H1 (cell line): ENCODE results near the gene CTSV. TPM values are rescaled to one million over a fixed set of nuclear protein-coding genes. Genes with fewer than 3 reads are reported as not detected.

ENCODE experiments used
- CTCF ChIA-PET: fragments of 300-600 bp; sonication (Branson Sonifier 250); formaldehyde crosslinking; loops from one replicate; lab custom pipeline; 2021; ENCODE audit not compliant: partially characterized antibody; lab: Charles Lee
- POLR2A ChIA-PET: fragments of 300-600 bp; sonication (Branson Sonifier 250); formaldehyde crosslinking; loops from one replicate; lab custom pipeline; 2021; ENCODE audit warnings: inconsistent platforms; ENCODE audit not compliant: partially characterized antibody; lab: Charles Lee
- DNase-seq, 2 experiments: peaks; one replicate each; pipeline versions ENCODE4 v3.0.0 to v3.0.0-alpha.2; 2010 to 2022; ENCODE audit warnings: low spot score in 2 of 2, low read depth in 1 of 2, mixed read lengths in 1 of 2
- FAIRE-seq: peaks from 2 replicates; lab custom pipeline; 2011; peaks lifted over from hg19 to GRCh38; lab: Jason Lieb, UNC
- H2AFZ ChIP-seq: 2 replicates; pipeline ENCODE4 v1.8.1; 2012; ENCODE audit warnings: low read length, inconsistent platforms
- H2AK5ac ChIP-seq: 2 replicates; pipeline ENCODE4 v1.6.1; 2013; ENCODE audit warnings: low read depth, low read length
- H2BK120ac ChIP-seq: replicated peaks from 2 replicates; pipeline ENCODE3; 2013; ENCODE audit warnings: low read depth, low read length, inconsistent platforms
- H2BK12ac ChIP-seq: 2 replicates; pipeline ENCODE4 v1.6.1; 2013; ENCODE audit warnings: low read depth, low read length
- H2BK15ac ChIP-seq: 2 replicates; pipeline ENCODE4 v1.6.1; 2013; ENCODE audit warnings: low read length
- H2BK20ac ChIP-seq: 2 replicates; pipeline ENCODE4 v1.6.1; 2013; ENCODE audit warnings: low read length
- H2BK5ac ChIP-seq: 2 replicates; pipeline ENCODE4 v1.6.1; 2013; ENCODE audit warnings: low read depth, low read length
- H3K14ac ChIP-seq: 2 replicates; pipeline ENCODE4 v1.6.1; 2013; ENCODE audit warnings: inconsistent platforms; ENCODE audit not compliant: insufficient read length
- H3K18ac ChIP-seq: 2 replicates; pipeline ENCODE4 v1.6.1; 2013; ENCODE audit warnings: low read length; ENCODE audit errors: extremely low read depth
- H3K23ac ChIP-seq: 2 replicates; pipeline ENCODE4 v1.6.1; 2013; ENCODE audit warnings: inconsistent platforms; ENCODE audit not compliant: insufficient read length
- H3K23me2 ChIP-seq: 2 replicates; pipeline ENCODE4 v1.6.1; 2013; ENCODE audit warnings: low read depth, low read length
- H3K27ac ChIP-seq: 2 replicates; pipeline ENCODE4 v1.6.1; 2011; ENCODE audit warnings: low read depth, low read length, inconsistent platforms
- H3K27me3 ChIP-seq, 4 experiments: replicated peaks in 1 of 4; 1 replicate in 1 of 4; 2 replicates in 3 of 4; pipeline versions ENCODE4 v1.6.1 to v1.8.1; 2011 to 2013; ENCODE audit warnings: low read length in 3 of 4, mild to moderate bottlenecking in 3 of 4, inconsistent platforms in 2 of 4, mixed read lengths in 2 of 4, moderate library complexity in 1 of 4; ENCODE audit not compliant: control insufficient read depth in 3 of 4, insufficient read depth in 3 of 4; ENCODE audit errors: extremely low read depth in 1 of 4
- H3K36me3 ChIP-seq, 4 experiments: 2 replicates each; pipeline versions ENCODE4 v1.6.1 to v1.8.1; 2011 to 2013; ENCODE audit warnings: mild to moderate bottlenecking in 4 of 4, low read length in 3 of 4, moderate library complexity in 2 of 4, control low read depth in 1 of 4, inconsistent platforms in 1 of 4; ENCODE audit not compliant: insufficient read depth in 4 of 4, control insufficient read depth in 2 of 4
- H3K4ac ChIP-seq: replicated peaks from 2 replicates; pipeline ENCODE3; 2013; ENCODE audit warnings: low read length, low read depth, mixed read lengths, inconsistent platforms; ENCODE audit not compliant: insufficient read length
- H3K4me1 ChIP-seq, 4 experiments: replicated peaks in 1 of 4; 1 replicate in 1 of 4; 2 replicates in 3 of 4; pipeline versions ENCODE4 v1.6.1 to v1.8.1; 2011 to 2013; ENCODE audit warnings: low read length in 3 of 4, inconsistent platforms in 2 of 4, mixed read lengths in 1 of 4; ENCODE audit not compliant: insufficient read depth in 4 of 4, control insufficient read depth in 3 of 4
- H3K4me2 ChIP-seq, 2 experiments: 2 replicates each; pipeline versions ENCODE4 v1.6.1 to v1.8.1; 2011 to 2013; ENCODE audit warnings: low read depth in 2 of 2, low read length in 2 of 2, control low read depth in 1 of 2, inconsistent platforms in 1 of 2, mild to moderate bottlenecking in 1 of 2; ENCODE audit not compliant: insufficient read depth in 1 of 2
- H3K4me3 ChIP-seq, 4 experiments: fragments of 200-600, 300-600 bp in 1 of 4; sonication (generic), shearing (Covaris generic), sonication (Bioruptor Twin) in 1 of 4; 2 replicates each; pipeline versions ENCODE4 v1.5.1 to v1.8.1; 2011 to 2016; ENCODE audit warnings: low read length in 4 of 4, low read depth in 3 of 4, control low read depth in 2 of 4, inconsistent platforms in 2 of 4, mild to moderate bottlenecking in 2 of 4, mixed read lengths in 1 of 4, moderate library complexity in 1 of 4; ENCODE audit not compliant: insufficient read depth in 2 of 4; ENCODE audit errors: extremely low read depth in 1 of 4
- H3K56ac ChIP-seq: replicated peaks from 2 replicates; pipeline ENCODE3; 2013; ENCODE audit warnings: low read depth, mild to moderate bottlenecking, mixed read lengths, low read length, inconsistent platforms; ENCODE audit not compliant: insufficient read length
- H3K79me1 ChIP-seq: 2 replicates; pipeline ENCODE4 v1.6.1; 2013; ENCODE audit warnings: low read depth, low read length, control low read depth
- H3K79me2 ChIP-seq, 2 experiments: 2 replicates each; pipeline versions ENCODE4 v1.6.1 to v1.8.1; 2012 to 2013; ENCODE audit warnings: low read length in 2 of 2, mild to moderate bottlenecking in 2 of 2, inconsistent platforms in 1 of 2; ENCODE audit not compliant: insufficient read depth in 2 of 2, control insufficient read depth in 1 of 2
- H3K9ac ChIP-seq, 4 experiments: replicated peaks in 1 of 4; 1 replicate in 1 of 4; 2 replicates in 3 of 4; pipeline versions ENCODE4 v1.6.1 to v1.8.1; 2011 to 2013; ENCODE audit warnings: low read depth in 3 of 4, low read length in 3 of 4, control low read depth in 2 of 4, mild to moderate bottlenecking in 2 of 4, moderate library complexity in 2 of 4, inconsistent platforms in 1 of 4; ENCODE audit errors: extremely low read depth in 1 of 4
- H3K9me3 ChIP-seq, 2 experiments: 2 replicates each; pipeline versions ENCODE4 v1.6.1 to v1.8.1; 2012 to 2013; ENCODE audit warnings: mild to moderate bottlenecking in 2 of 2, moderate library complexity in 2 of 2, control low read depth in 1 of 2, inconsistent platforms in 1 of 2, low read depth in 1 of 2, low read length in 1 of 2, mixed read lengths in 1 of 2; ENCODE audit not compliant: insufficient read depth in 2 of 2
- H4K20me1 ChIP-seq, 2 experiments: replicated peaks in 1 of 2; 2 replicates each; pipeline versions ENCODE3 to v1.8.1; 2011 to 2013; ENCODE audit warnings: inconsistent platforms in 2 of 2, low read length in 2 of 2, mild to moderate bottlenecking in 1 of 2; ENCODE audit not compliant: insufficient read depth in 2 of 2, control insufficient read depth in 1 of 2
- H4K5ac ChIP-seq: 2 replicates; pipeline ENCODE4 v1.6.1; 2013; ENCODE audit warnings: low read length, low read depth, mixed read lengths, inconsistent platforms; ENCODE audit not compliant: insufficient read length
- H4K8ac ChIP-seq: 2 replicates; pipeline ENCODE4 v1.8.0; 2013; ENCODE audit warnings: mild to moderate bottlenecking, moderate library complexity, low read length, inconsistent platforms; ENCODE audit not compliant: insufficient read depth; ENCODE audit errors: extremely low read depth
- H4K91ac ChIP-seq: replicated peaks from 2 replicates; pipeline ENCODE3; 2013; ENCODE audit warnings: low read length, mixed read lengths, inconsistent platforms; ENCODE audit not compliant: insufficient read length
- CBX8 ChIP-seq: fragments of 300-800, 300-1000 bp; sonication (generic); IDR thresholded peaks from 2 replicates; pipeline ENCODE4 v1.7.1; 2016; ENCODE audit warnings: low read depth, low read length, borderline replicate concordance
- YY1 ChIP-seq: IDR thresholded peaks from 2 replicates; pipeline ENCODE4 v1.6.1; 2011; ENCODE audit warnings: low read depth, mild to moderate bottlenecking, low read length
- WGBS, 2 experiments: shearing (Covaris generic) in 1 of 2; methylation state at CpG; one replicate each; pipeline versions ENCODE4 v1.1.6 to v1.1.7; 2013 to 2015; ENCODE audit warnings: low lambda C conversion rate in 2 of 2, mixed read lengths in 2 of 2, inconsistent platforms in 1 of 2, low coverage in 1 of 2, missing lambda C conversion rate in 1 of 2; ENCODE audit not compliant: insufficient replicate concordance in 2 of 2, insufficient coverage in 1 of 2, insufficient read length in 1 of 2; ENCODE audit errors: extremely low coverage in 1 of 2, missing lambda C conversion rate in 1 of 2; 5-methylcytosine and 5-hydroxymethylcytosine counted together
- polyA plus RNA-seq, 7 experiments: library from polyadenylated mRNA; depleted of rRNA in 3 of 7; stranded (reverse) in 5 of 7; unstranded in 2 of 7; fragments of >200 nt in 5 of 7; fragments of 200-250 nt in 2 of 7; gene quantifications; 1 replicate in 5 of 7; 2 replicates in 1 of 7; 4 replicates in 1 of 7; pipeline versions ENCODE4 v1.2.1 to v1.2.3, GENCODE V29; 2011 to 2013; ENCODE audit warnings: missing spikeins in 2 of 7, mixed read lengths in 2 of 7
- total RNA-seq: library from RNA; stranded (reverse); fragmentation: NEBNext Ultra II Directional; extraction: Animal tissue kit (Norgen Biotek cat#: 25700); gene quantifications from 2 replicates; pipeline ENCODE4 v1.2.1, GENCODE V29; 2021

CTSV gene
- total and polyA plus RNA-seq, 2 of the 8 experiments (the other 6 are each of a cell fraction or from before 2014, with no cell fraction given): 91.0 to 114 TPM

DNA sequence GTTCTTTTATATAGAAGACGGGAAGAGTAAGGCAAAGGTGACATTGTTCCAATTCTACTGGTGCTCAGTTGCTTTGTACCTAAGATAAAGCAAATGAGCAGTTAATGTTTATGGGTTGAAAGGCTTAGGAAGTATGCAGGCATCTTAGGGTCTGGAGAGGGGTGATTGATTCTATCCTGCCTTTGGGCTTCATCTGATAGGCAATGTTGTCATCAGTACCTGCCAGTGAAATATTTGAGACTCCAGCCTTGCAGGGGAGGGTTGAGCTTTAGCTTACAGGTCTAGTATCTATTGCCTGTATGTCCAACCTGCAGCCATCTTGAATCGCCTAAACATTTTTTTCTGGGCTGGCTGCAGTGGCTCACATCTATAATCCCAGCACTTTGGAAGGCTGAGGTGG, 13.8 kb upstream of the CTSV start:
- 0 out of 2 replicates have a peak, but pooled peaks cover 1% of the 10 kb centered on the region for H3K23me2 ChIP-seq
- H2BK120ac ChIP-seq: peak overlapping the region; percentile 99
- H3K14ac ChIP-seq: no peak overlapping the region
- H3K27ac ChIP-seq: 0 out of 2 replicates have a peak overlapping the region, but pooled peaks have one; percentile 34
- peaks cover 0 to 6% of the 10 kb centered on the region in 2 experiments; a peak in 1 of 4 replicates for H3K9me3 ChIP-seq
- H2AK5ac ChIP-seq: no peak overlapping the region
- H3K4me1 ChIP-seq: peaks cover 11 to 25% (median 16%) of the 10 kb centered on the region in 4 experiments
- peak; percentile 75; the same call in 1 of the 2 replicates for TF ChIP-seq YY1
- TF ChIP-seq CBX8: no peak
- H3K4ac ChIP-seq: no peak overlapping the region
- H4K91ac ChIP-seq: peak overlapping the region; percentile 12
- no peak overlapping the region for H3K56ac ChIP-seq
- peak overlapping the region; percentile 16; the same call in 1 of the 2 replicates for H2BK5ac ChIP-seq
- 74% methylated on average over 2 of the region's 2 CpGs; no CpG with 5 or more reads in 1 of the 2 experiments for WGBS, 2 experiments
- no peak overlapping the region for H2BK15ac ChIP-seq
- peak overlapping the region; percentile 85; the same call in 1 of the 2 replicates for H3K18ac ChIP-seq
- H3K4me3 ChIP-seq: peak overlapping the region in 1 of 4 experiments; percentile 37; a peak in 1 of 8 replicates
- no peak overlapping the region for H4K8ac ChIP-seq
- no peaks in the 10 kb centered on the region for H3K79me2 ChIP-seq
- ChIA-PET CTCF (interaction anchor here (1.2 to 1.4 kb wide), 2 partner anchors 15 to 195 kb away, joined by 4 to 6 read pairs; no protein-coding TSS in a partner anchor), POLR2A (interaction anchor here (0.7 to 3.2 kb wide), 4 partner anchors 9 to 14 kb away, joined by 3 to 22 read pairs (median 10); partner anchors contain the start of gene CTSV)
- peak overlapping the region; percentile 89; the same call in 1 of the 2 replicates for H2BK12ac ChIP-seq
- peak overlapping the region; percentile 55 to 80 for H3K4me2 ChIP-seq
- H3K27me3 ChIP-seq: no peaks in the 10 kb centered on the region
- H4K20me1 ChIP-seq: no peaks in the 10 kb centered on the region
- DNase-seq (peak in 1 of 2 experiments; percentile 40), FAIRE-seq (no peak)
- no peak overlapping the region for H2AFZ ChIP-seq
- peak overlapping the region in 1 of 4 experiments; percentile 17; a peak in 2 of 7 replicates for H3K9ac ChIP-seq
- peak overlapping the region; percentile 77 for H2BK20ac ChIP-seq
- H4K5ac ChIP-seq: no peak overlapping the region
- H3K23ac ChIP-seq: no peak overlapping the region
- no peaks in the 10 kb centered on the region for H3K79me1 ChIP-seq
- H3K36me3 ChIP-seq: peaks cover 0 to 2% (median 0%) of the 10 kb centered on the region in 4 experiments; a peak in 1 of 8 replicates
